Measurements from ENCODE around the gene ATP2B2.

Gene ATP2B2

GRCh38 chr3:10483686-10484345, 21.6 kb downstream of the ATP2B2 start:
- no peak overlapping the region for H3K4me3 ChIP-seq (ENCODE audit: severe bottlenecking)
- peaks cover 2% of the 10 kb centered on the region for H3K27me3 ChIP-seq (ENCODE audit: insufficient read depth, poor library complexity, severe bottlenecking)
- no peaks in the 10 kb centered on the region for H3K9me3 ChIP-seq (ENCODE audit: severe bottlenecking)
- H3K36me3 ChIP-seq (ENCODE audit: low read depth): no peaks in the 10 kb centered on the region
- no peaks in the 10 kb centered on the region for H3K4me1 ChIP-seq (ENCODE audit: insufficient read depth, poor library complexity, severe bottlenecking)
- DNase-seq (ENCODE audit: low spot score): no peak
- TF ChIP-seq CTCF (IDR thresholded peaks at IDR 0.05; ENCODE audit: poor library complexity, severe bottlenecking): no peak
- H3K27ac ChIP-seq (ENCODE audit: poor library complexity, severe bottlenecking): no peak overlapping the region
- no peak for ATAC-seq (ENCODE audit: low read depth)

GRCh38 chr3:10483364-10483675, 22.1 kb downstream of the ATP2B2 start:
- H3K36me3 ChIP-seq (ENCODE audit: low read depth): no peaks in the 10 kb centered on the region
- peaks cover 2% of the 10 kb centered on the region for H3K27me3 ChIP-seq (ENCODE audit: insufficient read depth, poor library complexity, severe bottlenecking)
- no peaks in the 10 kb centered on the region for H3K4me1 ChIP-seq (ENCODE audit: insufficient read depth, poor library complexity, severe bottlenecking)

GRCh38 chr3:10482631-10483363, 22.6 kb downstream of the ATP2B2 start:
- DNase-seq (ENCODE audit: low spot score) (no peak), ATAC-seq (ENCODE audit: low read depth) (no peak)
- no peak for TF ChIP-seq CTCF (IDR thresholded peaks at IDR 0.05; ENCODE audit: poor library complexity, severe bottlenecking)
- H3K4me1 ChIP-seq (ENCODE audit: insufficient read depth, poor library complexity, severe bottlenecking): no peaks in the 10 kb centered on the region
- no peaks in the 10 kb centered on the region for H3K9me3 ChIP-seq (ENCODE audit: severe bottlenecking)
- H3K4me3 ChIP-seq (ENCODE audit: severe bottlenecking): no peak overlapping the region
- peaks cover 2% of the 10 kb centered on the region for H3K27me3 ChIP-seq (ENCODE audit: insufficient read depth, poor library complexity, severe bottlenecking)
- no peak overlapping the region for H3K27ac ChIP-seq (ENCODE audit: poor library complexity, severe bottlenecking)
- H3K36me3 ChIP-seq (ENCODE audit: low read depth): no peaks in the 10 kb centered on the region

More at GRCh38 chr3:10483364-10483675, 22.1 kb downstream of the ATP2B2 start:
- Histone ChIP-seq H3K27ac (ENCODE audit: poor library complexity, severe bottlenecking) (no peak overlapping the region), H3K4me3 (ENCODE audit: severe bottlenecking) (no peak overlapping the region), H3K9me3 (ENCODE audit: severe bottlenecking) (no peaks in the 10 kb centered on the region)
- DNase-seq (ENCODE audit: low spot score): no peak
- no peak for ATAC-seq (ENCODE audit: low read depth)
- TF ChIP-seq CTCF (IDR thresholded peaks at IDR 0.05; ENCODE audit: poor library complexity, severe bottlenecking): no peak

DNA sequence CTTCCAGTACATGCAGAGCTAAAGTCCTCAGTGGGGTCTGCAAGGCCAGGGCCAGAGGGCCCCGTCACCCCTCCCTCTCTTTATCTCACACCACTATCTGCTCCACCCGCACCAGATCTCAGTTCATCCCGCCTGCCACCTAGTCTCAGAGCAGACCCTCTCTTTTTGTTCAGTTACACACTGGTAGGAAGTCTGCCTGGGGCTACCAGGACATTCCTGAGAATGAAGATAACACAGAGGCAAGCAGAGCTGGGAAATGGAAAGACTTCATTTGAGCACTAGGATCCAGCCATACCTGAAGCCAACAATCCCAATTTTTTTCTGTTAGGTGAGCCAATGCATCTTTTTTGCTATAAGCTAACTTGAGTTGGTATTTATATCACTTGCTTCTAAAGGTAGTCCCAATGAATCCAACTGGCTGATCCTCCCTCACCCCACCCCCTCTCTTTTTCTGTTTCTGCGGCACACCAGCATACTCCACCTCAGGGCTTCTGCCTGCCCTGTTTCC, 24.5 kb downstream of the ATP2B2 start:
- H3K9me3 ChIP-seq (ENCODE audit: severe bottlenecking): no peaks in the 10 kb centered on the region
- no peak for DNase-seq (ENCODE audit: low spot score)
- ATAC-seq (ENCODE audit: low read depth): no peak
- TF ChIP-seq CTCF (IDR thresholded peaks at IDR 0.05; ENCODE audit: poor library complexity, severe bottlenecking): no peak
- H3K4me1 ChIP-seq (ENCODE audit: insufficient read depth, poor library complexity, severe bottlenecking): no peaks in the 10 kb centered on the region
- no peaks in the 10 kb centered on the region for H3K36me3 ChIP-seq (ENCODE audit: low read depth)
- H3K27me3 ChIP-seq (ENCODE audit: insufficient read depth, poor library complexity, severe bottlenecking): peaks cover 2% of the 10 kb centered on the region
- H3K27ac ChIP-seq (ENCODE audit: poor library complexity, severe bottlenecking): no peak overlapping the region
- H3K4me3 ChIP-seq (ENCODE audit: severe bottlenecking): no peak overlapping the region

GRCh38 chr3:10479311-10479710, 26.1 kb downstream of the ATP2B2 start:
- Histone ChIP-seq H3K9me3 (ENCODE audit: severe bottlenecking) (no peaks in the 10 kb centered on the region), H3K36me3 (ENCODE audit: low read depth) (no peaks in the 10 kb centered on the region), H3K4me3 (ENCODE audit: severe bottlenecking) (no peak overlapping the region), H3K27ac (ENCODE audit: poor library complexity, severe bottlenecking) (no peak overlapping the region), H3K27me3 (ENCODE audit: insufficient read depth, poor library complexity, severe bottlenecking) (no peaks in the 10 kb centered on the region), H3K4me1 (ENCODE audit: insufficient read depth, poor library complexity, severe bottlenecking) (no peaks in the 10 kb centered on the region)
- TF ChIP-seq CTCF (IDR thresholded peaks at IDR 0.05; ENCODE audit: poor library complexity, severe bottlenecking): no peak
- no peak for DNase-seq (ENCODE audit: low spot score)
- ATAC-seq (ENCODE audit: low read depth): no peak

Measured in RWPE2 (cell line).